Measurements from ENCODE around the gene TM2D3.

Gene TM2D3

DNA sequence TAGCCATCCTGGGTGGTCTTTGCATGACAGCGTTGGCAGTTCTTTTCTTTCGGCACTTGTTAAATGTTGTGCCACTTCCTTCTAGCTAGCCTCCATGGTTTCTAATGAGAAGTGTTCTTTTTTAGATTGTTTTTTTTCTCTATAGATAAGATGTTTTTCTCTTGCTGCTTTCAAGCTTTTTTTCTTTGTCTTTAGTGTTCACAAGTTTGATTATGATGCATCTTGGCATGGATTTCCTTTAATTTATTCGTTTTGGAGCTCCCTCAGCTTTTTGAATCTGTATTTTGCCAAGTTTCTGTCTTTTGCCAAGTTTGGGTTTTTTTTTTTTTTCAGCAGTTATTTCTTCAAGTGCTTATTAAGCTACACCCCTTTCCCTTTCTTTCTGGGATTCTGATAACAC, 53.1 kb downstream of the TM2D3 start:
- DNase-seq: no peak

DNA sequence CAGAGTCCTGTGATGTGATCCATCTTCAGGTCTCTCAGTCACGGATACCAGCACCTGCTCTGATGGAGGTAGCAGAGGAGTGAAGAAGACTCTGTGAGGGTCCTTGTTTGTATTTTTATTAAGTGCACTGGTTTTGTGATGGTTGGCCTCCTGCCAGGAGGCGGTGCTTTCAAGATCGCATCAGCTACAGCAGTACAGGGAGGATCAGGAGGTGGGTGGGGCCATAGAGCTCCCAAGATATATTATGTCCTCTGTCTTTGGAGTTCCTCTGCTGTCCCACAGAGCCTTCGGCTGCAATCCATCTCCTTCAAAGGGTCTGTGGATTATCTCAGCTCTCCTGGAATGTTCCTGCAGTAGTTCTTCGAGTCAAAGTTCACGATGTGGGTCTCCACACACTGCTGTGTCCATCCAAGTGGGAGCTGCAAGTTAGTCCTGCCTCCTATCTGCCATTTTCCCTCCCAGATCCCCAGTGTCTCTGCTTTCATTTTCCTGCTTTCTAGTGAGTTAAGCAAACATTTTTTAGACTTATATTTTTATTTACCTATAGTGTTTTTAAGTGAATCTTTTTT, 54.7 kb downstream of the TM2D3 start:
- DNase-seq: no peak

DNA sequence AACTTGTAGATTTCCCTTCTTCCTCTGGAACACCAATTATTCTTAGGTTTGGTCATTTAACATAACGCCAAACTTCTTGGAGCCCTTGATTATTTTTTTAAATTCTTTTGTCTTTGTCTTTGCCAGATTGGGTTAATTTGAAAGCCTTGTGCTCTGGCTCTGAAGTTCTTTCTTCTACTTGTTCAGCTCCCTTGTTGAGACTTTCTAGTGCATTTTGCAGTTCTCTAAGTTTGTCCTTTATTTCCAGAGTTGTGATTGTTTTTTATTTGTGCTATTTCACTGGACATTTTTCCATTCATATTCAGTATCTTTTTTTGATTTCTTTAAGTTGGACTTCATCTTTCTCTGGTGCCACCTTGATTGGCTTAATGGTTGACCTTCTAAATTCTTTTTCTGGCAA, 55.5 kb downstream of the TM2D3 start:
- DNase-seq: no peak

Data from cerebellar nuclear complex (tissue), 1 donor.